RWPE2 (cell line): ENCODE results near the gene TAOK3.

Experiments
- ATAC-seq: fragments of 200-7000 bp; cut with Tn5 transposase; 3 replicates; pipeline ENCODE4 v1.9.1; 2021; ENCODE audit warnings: low read depth
- DNase-seq: peaks from one replicate; pipeline ENCODE4 v3.0.0-alpha.2; 2020; ENCODE audit warnings: low spot score
- H3K27ac ChIP-seq: fragments of 450-650 bp; 2 replicates; pipeline ENCODE4 v1.5.1; 2017; ENCODE audit warnings: mild to moderate bottlenecking; ENCODE audit not compliant: poor library complexity, severe bottlenecking
- H3K27me3 ChIP-seq: fragments of 250-450 bp; sonication (Bioruptor Pico); 2 replicates; pipeline ENCODE4 v1.5.1; 2021; ENCODE audit warnings: mild to moderate bottlenecking, moderate library complexity; ENCODE audit not compliant: insufficient read depth, poor library complexity, severe bottlenecking
- H3K36me3 ChIP-seq: fragments of 250-450 bp; sonication (Bioruptor Pico); 2 replicates; pipeline ENCODE4 v1.5.1; 2020; ENCODE audit warnings: low read depth, mild to moderate bottlenecking, moderate library complexity
- H3K4me1 ChIP-seq: fragments of 250-450 bp; sonication (Bioruptor Pico); 2 replicates; pipeline ENCODE4 v1.5.1; 2021; ENCODE audit warnings: mild to moderate bottlenecking, moderate library complexity; ENCODE audit not compliant: insufficient read depth, poor library complexity, severe bottlenecking
- H3K4me3 ChIP-seq: fragments of 250-450 bp; sonication (Bioruptor Pico); 2 replicates; pipeline ENCODE4 v1.5.1; 2021; ENCODE audit warnings: mild to moderate bottlenecking, moderate library complexity; ENCODE audit not compliant: severe bottlenecking
- H3K9me3 ChIP-seq: fragments of 250-450 bp; sonication (Bioruptor Pico); 2 replicates; pipeline ENCODE4 v1.5.1; 2021; ENCODE audit warnings: mild to moderate bottlenecking, moderate library complexity; ENCODE audit not compliant: severe bottlenecking
- CTCF ChIP-seq: fragments of 450-650 bp; IDR thresholded peaks from one replicate; pipeline ENCODE4 v1.5.1; 2017; ENCODE audit warnings: mild to moderate bottlenecking, moderate library complexity; ENCODE audit not compliant: poor library complexity, severe bottlenecking

The TAOK3 gene

GRCh38 chr12:118344829-118345228 lies 27.9 kb downstream of the TAOK3 start:
- Histone ChIP-seq H3K36me3 (no peaks in the 10 kb centered on the region; the same call in 1 of the 2 replicates), H3K4me3 (no peak overlapping the region), H3K27me3 (no peaks in the 10 kb centered on the region), H3K9me3 (no peaks in the 10 kb centered on the region), H3K27ac (no peak overlapping the region), H3K4me1 (no peaks in the 10 kb centered on the region)
- no peak for TF ChIP-seq CTCF
- no peak for DNase-seq
- ATAC-seq, result no peak

DNA sequence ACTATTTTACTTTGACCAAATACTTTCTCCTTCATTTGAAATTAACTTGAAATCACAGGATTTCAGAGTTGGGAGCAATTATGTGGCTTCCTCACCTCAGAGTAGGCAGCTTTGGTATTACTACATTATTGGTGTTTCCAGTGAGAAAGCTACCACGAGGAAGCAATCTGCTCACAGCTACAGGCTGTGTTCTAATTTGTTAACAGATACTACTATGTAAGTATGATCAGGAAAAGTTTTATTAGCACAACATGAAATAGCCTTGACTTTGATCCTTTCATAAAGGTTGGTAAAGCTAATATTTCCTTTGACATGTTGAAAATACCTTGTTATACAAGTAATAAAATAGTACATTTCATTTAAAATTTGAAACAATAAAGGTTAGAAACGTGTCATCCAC lies 30.6 kb downstream of the TAOK3 start:
- DNase-seq (no peak), ATAC-seq (no peak)
- Histone ChIP-seq H3K27me3 (no peaks in the 10 kb centered on the region), H3K4me3 (no peak overlapping the region), H3K4me1 (no peaks in the 10 kb centered on the region), H3K36me3 (no peaks in the 10 kb centered on the region), H3K27ac (no peak overlapping the region), H3K9me3 (no peaks in the 10 kb centered on the region)
- TF ChIP-seq CTCF, result no peak

DNA sequence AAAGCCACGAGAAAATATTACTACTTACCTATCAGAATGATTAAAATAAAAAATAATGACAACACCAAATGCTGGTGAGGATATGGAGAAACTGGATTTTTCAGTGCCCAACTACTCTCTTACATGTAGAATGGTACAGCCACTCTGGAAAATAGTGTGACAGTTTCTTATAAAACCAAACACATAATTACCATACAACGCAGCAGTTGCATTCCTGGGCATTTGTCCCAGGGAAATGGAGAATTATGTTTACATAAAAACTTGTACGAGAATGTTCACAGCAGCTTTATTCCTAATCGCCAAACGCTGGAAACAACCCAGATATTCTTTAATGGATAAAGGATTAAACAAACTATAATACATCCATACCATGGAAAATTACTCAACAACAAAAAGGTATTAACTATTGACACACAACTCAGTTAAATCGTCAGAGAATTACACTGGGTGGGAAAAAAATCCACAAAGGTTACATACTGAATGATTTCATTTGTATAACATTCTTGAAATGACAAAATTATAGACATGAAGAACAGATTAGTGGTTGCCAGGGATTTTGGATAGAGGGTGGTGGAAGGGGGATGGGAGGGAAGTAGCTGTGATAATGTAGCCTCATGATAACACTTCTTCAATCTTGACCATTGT lies 35.4 kb downstream of the TAOK3 start:
- ATAC-seq (no peak), DNase-seq (no peak)
- H3K9me3 ChIP-seq, result no peaks in the 10 kb centered on the region
- peaks cover 5% of the 10 kb centered on the region for H3K4me1 ChIP-seq
- H3K4me3 ChIP-seq, result no peak overlapping the region
- H3K27me3 ChIP-seq, result no peaks in the 10 kb centered on the region
- H3K36me3 ChIP-seq, result no peaks in the 10 kb centered on the region; the same call in 1 of the 2 replicates
- no peak for TF ChIP-seq CTCF
- no peak overlapping the region for H3K27ac ChIP-seq

DNA sequence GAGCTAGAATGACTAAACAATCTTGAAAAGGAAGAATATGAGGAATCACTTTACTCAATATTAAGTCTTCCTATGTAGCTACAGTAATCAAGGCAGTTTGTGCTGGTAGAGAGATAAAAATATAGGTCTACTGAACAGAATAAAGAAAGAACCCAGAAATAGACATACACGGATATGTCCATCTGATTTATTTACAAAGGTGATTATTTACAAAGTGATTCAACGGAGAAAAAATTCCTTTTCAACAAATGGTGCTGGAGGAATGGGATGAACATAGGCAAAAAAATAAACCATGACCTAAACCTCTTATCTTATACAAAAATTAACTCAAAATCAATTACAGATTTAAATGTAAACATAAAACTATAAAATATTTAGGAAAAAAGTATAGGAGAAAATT lies 36.6 kb downstream of the TAOK3 start:
- TF ChIP-seq CTCF, result no peak
- H3K4me3 ChIP-seq, result no peak overlapping the region
- DNase-seq, result no peak
- no peak overlapping the region for H3K27ac ChIP-seq
- no peak for ATAC-seq
- no peaks in the 10 kb centered on the region; the same call in 1 of the 2 replicates for H3K36me3 ChIP-seq
- H3K4me1 ChIP-seq, result peaks cover 5% of the 10 kb centered on the region
- no peaks in the 10 kb centered on the region for H3K27me3 ChIP-seq
- no peaks in the 10 kb centered on the region for H3K9me3 ChIP-seq

DNA sequence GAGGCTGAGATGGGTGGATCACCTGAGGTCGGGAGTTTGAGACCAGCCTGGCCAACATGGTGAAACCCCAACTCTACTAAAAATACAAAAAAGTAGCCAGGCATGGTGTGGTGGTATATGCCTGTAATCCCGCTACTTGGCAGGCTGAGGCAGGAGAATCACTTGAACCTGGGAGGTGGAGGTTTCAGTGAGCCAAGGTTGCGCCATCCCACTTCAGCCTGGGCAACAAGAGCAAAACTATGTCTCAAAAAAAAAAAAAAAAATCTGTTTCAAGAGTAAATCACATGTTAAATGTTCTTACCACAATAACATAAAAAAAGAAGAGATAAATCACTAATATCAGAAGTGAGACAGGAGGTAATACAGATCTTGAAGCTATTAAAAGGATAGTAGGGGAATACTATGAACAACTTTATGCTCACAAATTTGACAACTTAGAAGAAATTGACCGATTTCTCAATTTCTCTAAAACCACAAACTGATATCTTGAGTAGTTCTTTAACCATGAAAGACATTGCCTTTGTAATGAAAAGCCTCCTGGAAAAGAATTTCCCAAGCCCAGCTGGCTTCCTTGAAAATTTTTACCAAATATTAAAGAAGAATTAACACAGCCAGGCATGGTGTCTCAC lies 37.7 kb downstream of the TAOK3 start:
- no peak overlapping the region for H3K27ac ChIP-seq
- TF ChIP-seq CTCF, result no peak
- ATAC-seq (no peak), DNase-seq (no peak)
- no peaks in the 10 kb centered on the region for H3K27me3 ChIP-seq
- H3K4me1 ChIP-seq, result peaks cover 8% of the 10 kb centered on the region
- no peak overlapping the region for H3K4me3 ChIP-seq
- no peaks in the 10 kb centered on the region for H3K9me3 ChIP-seq
- no peaks in the 10 kb centered on the region; the same call in 1 of the 2 replicates for H3K36me3 ChIP-seq
